Loucy (cell line): ENCODE measurements around the gene FBXO41.

Experiments used
- H2AFZ ChIP-seq: fragments of 200-600 bp; sonication (generic); 2 replicates; pipeline ENCODE4 v1.6.0; 2016; ENCODE audit warnings: antibody characterized with exemption, mild to moderate bottlenecking, low read length, moderate library complexity
- H3F3A ChIP-seq: fragments of 200-600 bp; 2 replicates; pipeline ENCODE4 v1.6.0; 2016; ENCODE audit warnings: antibody characterized with exemption, low read depth, mild to moderate bottlenecking
- H3K27me3 ChIP-seq: fragments of 200-600 bp; sonication (generic); 2 replicates; pipeline ENCODE4 v1.6.1; 2014; ENCODE audit warnings: low read length, mild to moderate bottlenecking; ENCODE audit not compliant: insufficient read depth, poor library complexity, severe bottlenecking
- H3K36me3 ChIP-seq: fragments of 200-600 bp; sonication (generic); 2 replicates; pipeline ENCODE4 v1.6.1; 2016; ENCODE audit warnings: low read length; ENCODE audit not compliant: insufficient read depth
- H3K4me1 ChIP-seq: fragments of 200-600 bp; sonication (generic); 2 replicates; pipeline ENCODE4 v1.5.1; 2014; ENCODE audit warnings: low read length, mild to moderate bottlenecking; ENCODE audit not compliant: insufficient read depth, poor library complexity, severe bottlenecking
- H3K4me2 ChIP-seq: fragments of 200-600 bp; sonication (generic); 2 replicates; pipeline ENCODE4 v1.6.0; 2014; ENCODE audit warnings: antibody characterized with exemption, low read length, low read depth, mild to moderate bottlenecking; ENCODE audit not compliant: poor library complexity, severe bottlenecking
- H3K4me3 ChIP-seq: fragments of 200-600 bp; sonication (generic); 2 replicates; pipeline ENCODE4 v1.5.1; 2014; ENCODE audit warnings: low read length, mild to moderate bottlenecking, mixed read lengths; ENCODE audit not compliant: poor library complexity, severe bottlenecking
- H3K79me2 ChIP-seq: fragments of 200-600 bp; sonication (generic); 2 replicates; pipeline ENCODE4 v1.6.1; 2014; ENCODE audit warnings: low read length; ENCODE audit not compliant: insufficient read depth
- H3K9ac ChIP-seq: fragments of 200-600 bp; sonication (generic); 2 replicates; pipeline ENCODE4 v1.6.0; 2014; ENCODE audit warnings: mild to moderate bottlenecking, low read depth, low read length, moderate library complexity; ENCODE audit not compliant: poor library complexity, severe bottlenecking
- H3K9me2 ChIP-seq: fragments of 200-600 bp; sonication (generic); replicated peaks from 2 replicates; pipeline ENCODE4 v1.6.1; 2016; ENCODE audit warnings: low read depth, low read length, mixed read lengths
- H3K9me3 ChIP-seq: fragments of 200-600 bp; sonication (generic); 2 replicates; pipeline ENCODE4 v1.6.1; 2014; ENCODE audit warnings: mild to moderate bottlenecking, antibody characterized with exemption, low read length, low read depth; ENCODE audit not compliant: insufficient read depth
- H4K20me1 ChIP-seq: fragments of 200-600 bp; sonication (generic); 2 replicates; pipeline ENCODE4 v1.6.0; 2014; ENCODE audit warnings: antibody characterized with exemption, low read length, mild to moderate bottlenecking; ENCODE audit not compliant: insufficient read depth, poor library complexity, severe bottlenecking
- CTCF ChIP-seq: fragments of 200-600 bp; sonication (generic); conservative IDR thresholded peaks from 2 replicates; pipeline ENCODE4 v1.5.1; 2014; ENCODE audit warnings: mild to moderate bottlenecking, antibody characterized with exemption, low read length
- EZH2phosphoT487 ChIP-seq: fragments of 200-600 bp; IDR thresholded peaks from 2 replicates; pipeline ENCODE4 v1.6.1; 2018; ENCODE audit warnings: antibody characterized with exemption, mild to moderate bottlenecking, moderate library complexity, borderline replicate concordance

FBXO41 gene

DNA sequence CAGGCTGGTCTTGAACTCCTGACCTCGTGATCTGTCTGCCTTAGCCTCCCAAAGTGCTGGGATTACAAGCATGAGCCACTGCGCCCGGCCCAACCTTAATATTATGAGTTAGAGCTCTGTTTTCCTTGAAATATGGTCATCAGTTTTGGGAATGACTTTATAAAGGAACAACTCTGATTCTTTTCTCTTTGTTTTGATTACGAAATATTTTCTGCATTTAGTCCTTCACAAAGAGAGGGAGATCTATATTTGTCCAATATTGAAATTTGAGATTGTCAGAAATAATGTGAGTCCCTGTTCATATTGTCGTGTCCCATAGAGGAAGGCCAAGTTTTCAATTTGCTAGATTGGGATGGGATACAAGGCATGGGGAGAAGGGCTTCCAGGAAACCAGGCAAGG is 67.1 kb downstream of the FBXO41 start:
- H3K4me2 ChIP-seq, result no peak overlapping the region
- no peaks in the 10 kb centered on the region for H3K9me2 ChIP-seq
- H3K36me3 ChIP-seq, result peaks cover 10% of the 10 kb centered on the region; the same call in 1 of the 2 replicates
- peaks cover 15% of the 10 kb centered on the region; the same call in 1 of the 2 replicates for H3K79me2 ChIP-seq
- no peak overlapping the region for H2AFZ ChIP-seq
- H3K4me1 ChIP-seq, result peaks cover 26% of the 10 kb centered on the region
- H4K20me1 ChIP-seq, result no peaks in the 10 kb centered on the region
- TF ChIP-seq EZH2phosphoT487 (no peak), CTCF (no peak)
- no peaks in the 10 kb centered on the region for H3K27me3 ChIP-seq
- H3K4me3 ChIP-seq, result no peak overlapping the region
- peaks cover 3% of the 10 kb centered on the region; the same call in 1 of the 2 replicates for H3F3A ChIP-seq
- H3K9ac ChIP-seq, result no peak overlapping the region
- no peaks in the 10 kb centered on the region for H3K9me3 ChIP-seq

DNA sequence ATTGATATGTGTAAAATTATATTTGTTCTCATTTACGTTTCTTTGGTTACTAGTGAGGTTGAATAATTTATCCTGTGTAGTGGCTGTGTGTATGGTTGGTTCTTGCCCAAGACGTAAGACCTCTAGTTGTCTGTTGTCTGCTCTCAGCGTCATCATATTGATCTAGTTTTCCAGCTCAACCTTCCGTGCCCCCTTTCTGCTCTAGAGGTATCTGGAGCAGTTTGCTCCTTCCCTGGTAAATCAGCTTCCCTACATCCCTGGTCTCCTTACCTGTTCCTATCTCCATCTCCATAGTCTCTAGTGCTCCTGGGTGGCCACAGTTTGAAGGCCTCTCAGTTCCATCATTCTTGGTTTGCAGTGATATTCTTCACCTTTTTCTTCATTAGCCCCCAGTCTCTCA is 69.0 kb downstream of the FBXO41 start:
- H3K9me3 ChIP-seq, result no peaks in the 10 kb centered on the region
- TF ChIP-seq CTCF (no peak), EZH2phosphoT487 (no peak)
- peak overlapping the region; percentile 72 for H3K9ac ChIP-seq
- no peaks in the 10 kb centered on the region for H3K9me2 ChIP-seq
- H3K79me2 ChIP-seq, result peaks cover 15% of the 10 kb centered on the region; the same call in 1 of the 2 replicates
- peaks cover 3% of the 10 kb centered on the region; the same call in 1 of the 2 replicates for H3F3A ChIP-seq
- H3K4me1 ChIP-seq, result peaks cover 26% of the 10 kb centered on the region
- no peaks in the 10 kb centered on the region for H3K36me3 ChIP-seq
- peak overlapping the region; percentile 75 for H3K4me3 ChIP-seq
- peak overlapping the region; percentile 89 for H3K4me2 ChIP-seq
- no peaks in the 10 kb centered on the region for H3K27me3 ChIP-seq
- H4K20me1 ChIP-seq, result no peaks in the 10 kb centered on the region
- H2AFZ ChIP-seq, result 0 out of 2 replicates have a peak overlapping the region, but pooled peaks have one; percentile 78

DNA sequence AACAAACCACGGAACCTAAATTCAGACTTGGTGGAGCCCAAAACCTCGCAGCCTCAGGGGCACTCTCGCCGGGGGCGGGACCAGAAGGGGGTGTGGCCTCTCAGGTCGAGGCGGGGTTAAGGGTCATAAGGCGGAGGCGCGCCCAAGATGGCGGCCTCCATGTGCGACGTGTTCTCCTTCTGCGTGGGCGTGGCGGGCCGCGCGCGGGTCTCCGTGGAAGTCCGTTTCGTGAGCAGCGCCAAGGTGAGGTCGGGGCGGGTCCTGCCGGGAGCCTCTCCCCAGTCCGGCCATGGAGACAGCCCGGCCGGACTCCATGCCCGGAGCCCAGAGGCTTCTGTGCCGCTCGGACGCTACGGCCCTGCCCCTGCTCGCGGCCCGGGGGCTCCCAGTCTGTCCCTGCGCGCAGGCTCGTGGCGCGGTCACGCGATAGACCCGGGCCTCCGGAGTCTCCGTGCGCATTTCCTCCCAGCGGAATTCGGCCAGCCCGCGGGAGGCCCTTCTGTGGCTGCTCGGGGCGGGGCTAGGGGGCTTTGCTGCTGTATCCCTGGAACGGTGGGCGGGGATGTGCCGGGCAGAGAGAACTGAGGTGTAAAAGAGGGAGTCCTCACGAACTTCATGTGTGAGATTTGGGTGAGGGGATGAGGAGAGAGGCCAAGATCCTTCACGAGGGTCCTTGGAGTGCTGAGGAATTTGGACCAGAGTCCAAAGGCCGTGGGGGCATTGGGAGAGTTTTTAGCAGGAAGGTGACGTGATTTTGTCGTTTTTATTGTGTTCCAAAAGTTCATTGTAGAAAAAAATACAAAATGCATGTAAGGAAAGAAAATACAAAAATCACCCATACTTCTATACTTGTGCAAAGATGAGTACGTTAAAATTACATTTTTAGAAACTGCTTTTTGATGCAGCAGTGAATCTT is 69.9 kb downstream of the FBXO41 start, which contains the start of gene SMYD5:
Gene SMYD5, plus strand, starts transcription at position 126 of the 916 bp plus-strand sequence. Its CDS starts 22 bp downstream, at position 148.
- H3K9ac ChIP-seq, result peak within 1 kb of the TSS; percentile 72
- H3K27me3 ChIP-seq, result no peaks in the 10 kb centered on the region
- peaks cover 26% of the 10 kb centered on the region for H3K4me1 ChIP-seq
- no peaks in the 10 kb centered on the region for H4K20me1 ChIP-seq
- H3K4me2 ChIP-seq, result peak within 1 kb of the TSS; percentile 89
- no peaks in the 10 kb centered on the region for H3K36me3 ChIP-seq
- no peaks in the 10 kb centered on the region for H3K9me3 ChIP-seq
- H3F3A ChIP-seq, result peaks cover 3% of the 10 kb centered on the region; the same call in 1 of the 2 replicates
- TF ChIP-seq CTCF, result no peak
- TF ChIP-seq EZH2phosphoT487, result no peak
- peaks cover 15% of the 10 kb centered on the region; the same call in 1 of the 2 replicates for H3K79me2 ChIP-seq
- H3K4me3 ChIP-seq, result peak within 1 kb of the TSS; percentile 75
- peak within 1 kb of the TSS; percentile 78 for H2AFZ ChIP-seq
- no peaks in the 10 kb centered on the region for H3K9me2 ChIP-seq
